Stimulated activated CD8-positive, alpha-beta memory T cell treated with anti-CD3 and anti-CD28 coated beads, Interleukin-12 subunit alpha, Interleukin-12 subunit beta, amount 100 ng/mL, for 4 hours (primary cell): Measurements from ENCODE around the gene SYT12.
"Not testable (repeated sequence)": the region's sequence is repeated elsewhere in the genome, so short reads cannot be mapped to it uniquely, and the experiment has no call there.

Source experiments
- DNase-seq: peaks from one replicate; pipeline ENCODE4 v3.0.0-alpha.2; 2020; ENCODE audit warnings: low read depth

Gene SYT12

DNA sequence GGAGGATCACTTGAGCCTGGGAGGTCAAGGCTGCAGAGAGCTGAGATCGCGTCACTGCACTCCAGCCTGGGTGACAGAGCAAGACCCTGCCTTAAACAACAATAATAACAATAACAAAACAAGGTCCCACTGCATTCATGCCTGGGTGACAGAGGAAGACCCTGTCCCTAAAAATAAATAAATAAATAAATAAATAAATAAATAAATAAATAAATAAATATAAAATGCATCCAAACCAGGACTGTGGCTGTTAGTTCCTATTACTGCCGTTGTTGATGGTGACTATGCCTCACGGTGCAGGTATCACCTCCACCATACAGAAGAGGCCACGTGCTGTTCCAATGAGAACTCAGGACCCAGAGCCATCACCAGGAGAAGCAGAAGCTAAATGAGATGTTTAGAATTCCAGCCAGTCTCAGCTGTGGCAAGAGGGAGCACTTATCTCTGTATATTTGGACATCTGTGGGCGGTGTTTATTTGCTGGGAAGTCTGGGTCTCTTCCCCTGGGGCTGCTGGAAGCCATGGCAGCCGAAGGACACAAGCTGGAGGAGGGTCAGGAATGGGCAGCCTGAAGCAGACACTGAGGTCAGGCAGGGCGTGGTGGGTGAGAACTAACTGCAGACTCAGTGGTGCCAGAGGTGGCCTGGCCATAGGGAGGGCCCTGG, 26.2 kb upstream of the SYT12 start:
- DNase-seq, result no peak

DNA sequence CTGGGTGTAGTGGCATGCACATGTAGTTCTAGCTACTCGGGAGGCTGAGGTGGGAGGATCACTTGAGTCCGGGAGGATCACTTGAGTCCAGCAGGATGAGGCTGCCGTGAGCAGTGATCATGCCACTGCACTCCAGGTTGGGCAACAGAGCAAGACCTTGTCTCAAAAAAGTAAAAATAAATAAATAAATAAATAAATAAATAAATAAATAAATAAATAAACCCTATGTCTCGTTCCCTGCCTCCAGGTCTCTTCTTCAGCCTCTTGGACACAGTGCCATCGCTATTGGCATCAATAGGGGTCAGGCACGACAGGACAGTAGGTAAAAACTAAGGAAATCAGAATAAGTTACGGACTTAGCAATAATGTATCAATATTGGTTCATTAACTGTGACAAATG, 23.4 kb upstream of the SYT12 start:
- DNase-seq, result no peak

DNA sequence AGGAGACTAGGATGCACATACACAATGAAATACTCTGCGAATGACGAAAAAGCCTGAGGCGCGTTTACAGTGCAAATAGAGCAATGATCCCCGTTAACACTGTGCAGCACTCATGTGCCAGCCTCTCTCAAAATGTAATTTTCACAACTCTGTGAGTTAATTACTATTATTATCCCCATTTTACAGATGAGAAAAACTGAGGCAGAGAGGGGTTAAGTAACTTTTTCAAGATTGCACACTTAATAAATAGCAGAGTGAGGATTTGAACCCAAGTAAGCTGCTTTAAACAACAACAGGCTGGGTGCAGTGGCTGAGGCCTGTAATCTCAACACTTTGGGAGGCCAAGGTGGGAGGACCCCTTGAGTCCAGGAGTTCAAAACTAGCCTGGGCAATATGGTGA, 21.6 kb upstream of the SYT12 start:
- no peak for DNase-seq

DNA sequence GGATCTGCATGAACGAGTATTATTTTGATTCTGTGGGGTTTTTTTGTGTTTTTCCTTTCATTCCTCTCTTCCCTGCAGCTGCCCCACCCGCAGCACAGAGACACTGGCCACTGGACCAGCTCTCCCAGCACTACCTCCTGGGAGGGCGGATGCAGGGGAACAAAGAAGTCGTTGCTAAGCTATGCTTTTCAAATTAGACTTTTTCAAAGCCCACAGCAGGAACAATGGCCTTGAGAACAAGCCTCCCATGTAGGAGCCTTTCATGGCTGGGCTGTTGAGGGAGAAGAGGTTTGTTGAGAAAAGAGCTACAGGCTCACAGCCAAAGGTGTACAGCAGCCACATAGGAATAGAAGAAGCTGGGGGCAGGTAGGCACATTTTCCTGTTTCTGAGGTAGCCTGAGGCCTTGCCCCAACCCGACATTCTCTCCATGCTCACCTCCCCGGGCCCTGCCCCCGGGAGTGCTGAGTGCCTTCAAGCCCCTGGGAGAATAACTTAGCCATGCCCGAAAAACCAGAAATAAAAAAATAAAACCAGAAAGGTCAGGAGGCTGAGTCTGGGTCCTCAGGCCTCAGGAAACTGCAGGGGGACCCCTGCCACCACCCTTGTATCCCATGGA, 20.5 kb upstream of the SYT12 start:
- DNase-seq, result no peak

DNA sequence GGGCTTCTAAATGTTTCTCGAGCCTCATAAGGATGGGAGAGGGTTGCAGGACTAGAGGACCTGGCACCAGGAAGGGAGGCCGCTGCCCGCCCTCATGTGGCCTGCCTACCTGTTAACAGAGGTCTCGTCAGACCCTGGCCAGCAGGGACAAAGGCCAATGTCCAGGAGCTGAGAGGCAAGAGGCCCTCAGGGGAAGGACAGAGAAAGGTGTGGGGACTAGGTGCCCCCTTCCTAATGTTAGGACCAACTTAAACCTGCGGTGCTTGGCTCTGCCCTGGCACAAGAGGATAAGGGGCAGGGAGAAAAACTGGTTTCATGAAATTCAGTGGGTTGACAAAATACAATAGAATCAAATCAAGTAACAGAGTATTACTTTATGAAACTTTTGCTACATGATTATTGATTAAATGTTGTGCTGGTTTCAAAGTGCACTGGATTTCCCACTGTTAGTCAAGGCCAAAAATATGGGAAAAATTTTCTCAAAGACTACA, 20.0 kb upstream of the SYT12 start:
- DNase-seq, result no peak

DNA sequence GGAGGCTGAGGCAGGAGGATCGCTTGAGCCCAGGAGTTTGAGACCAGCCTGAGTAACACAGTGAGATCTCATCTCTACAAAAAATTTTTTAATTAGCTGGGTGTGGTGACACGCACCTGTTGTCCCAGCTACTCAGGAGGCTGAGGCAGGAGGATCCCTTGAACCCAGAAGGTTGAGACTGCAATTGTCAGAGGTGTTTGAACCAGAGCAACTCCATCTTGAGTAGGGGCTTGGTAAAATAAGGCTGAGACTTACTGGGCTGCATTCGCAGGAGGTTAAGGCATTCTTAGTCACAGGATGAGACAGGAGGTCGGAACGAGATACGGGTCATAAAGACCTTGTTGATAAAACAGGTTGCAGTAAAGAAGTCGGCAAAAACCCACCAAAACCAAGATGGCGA, 17.7 kb upstream of the SYT12 start:
- not testable (repeated sequence) for DNase-seq

DNA sequence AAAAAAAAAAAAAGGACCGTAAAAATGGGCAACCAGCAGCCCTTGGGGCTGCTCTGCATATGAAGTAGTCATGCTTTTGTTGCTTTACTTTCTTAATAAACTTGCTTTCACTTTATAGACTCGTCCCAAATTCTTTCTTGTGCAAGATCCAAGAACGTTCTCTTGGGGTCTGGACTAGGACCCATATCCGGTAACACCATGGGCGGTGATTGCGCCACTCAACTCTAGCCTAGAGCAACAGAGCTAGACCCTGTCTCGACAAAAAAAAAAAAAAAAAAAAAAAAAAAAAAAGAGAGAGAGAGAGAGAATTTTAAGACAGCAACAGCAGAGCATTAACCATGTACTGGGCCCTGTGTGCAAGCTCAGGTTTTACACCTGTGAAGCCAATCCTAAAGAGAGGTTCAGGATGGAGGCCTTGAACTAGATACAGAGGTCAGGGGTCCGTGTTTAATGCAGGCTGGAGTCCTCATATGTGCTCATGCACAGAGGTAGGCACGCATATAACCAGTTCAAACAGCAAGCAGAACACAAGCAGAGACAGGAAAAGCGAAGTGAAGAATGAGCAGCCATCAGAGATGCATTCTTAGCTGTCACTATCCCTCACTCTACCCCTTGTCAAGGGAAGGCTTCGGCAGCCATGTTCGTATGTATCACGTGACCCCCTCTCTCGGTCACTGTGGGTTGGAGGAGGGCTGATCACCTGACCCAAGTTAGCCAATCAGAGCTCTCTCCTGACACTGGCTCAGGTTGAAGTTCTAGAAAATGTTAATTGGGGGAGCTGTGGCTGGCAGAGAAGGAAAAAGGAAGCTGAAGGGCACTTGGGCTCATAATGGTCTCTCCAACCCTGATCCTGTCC, 16.7 kb upstream of the SYT12 start:
- DNase-seq, result no peak

DNA sequence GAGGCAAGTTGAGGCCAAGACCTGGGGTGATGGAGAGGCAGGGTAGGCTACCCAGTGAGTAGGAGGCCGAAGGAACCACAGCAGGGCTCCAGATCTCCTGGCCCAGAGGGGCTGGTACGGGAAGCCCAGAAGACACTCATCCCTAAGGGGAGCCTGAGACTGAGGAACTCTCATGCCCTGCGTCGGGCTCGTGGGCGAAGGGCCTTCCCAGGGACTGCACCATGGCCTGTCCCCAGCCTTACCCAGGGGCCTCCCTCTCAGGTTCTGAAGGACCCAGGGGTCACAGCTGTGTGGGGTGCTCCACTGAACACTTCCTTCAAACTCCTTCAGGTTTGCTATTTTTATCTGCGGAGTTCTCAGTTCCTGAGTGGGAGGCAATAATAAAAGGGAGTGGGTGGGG, 15.8 kb upstream of the SYT12 start:
- no peak for DNase-seq

DNA sequence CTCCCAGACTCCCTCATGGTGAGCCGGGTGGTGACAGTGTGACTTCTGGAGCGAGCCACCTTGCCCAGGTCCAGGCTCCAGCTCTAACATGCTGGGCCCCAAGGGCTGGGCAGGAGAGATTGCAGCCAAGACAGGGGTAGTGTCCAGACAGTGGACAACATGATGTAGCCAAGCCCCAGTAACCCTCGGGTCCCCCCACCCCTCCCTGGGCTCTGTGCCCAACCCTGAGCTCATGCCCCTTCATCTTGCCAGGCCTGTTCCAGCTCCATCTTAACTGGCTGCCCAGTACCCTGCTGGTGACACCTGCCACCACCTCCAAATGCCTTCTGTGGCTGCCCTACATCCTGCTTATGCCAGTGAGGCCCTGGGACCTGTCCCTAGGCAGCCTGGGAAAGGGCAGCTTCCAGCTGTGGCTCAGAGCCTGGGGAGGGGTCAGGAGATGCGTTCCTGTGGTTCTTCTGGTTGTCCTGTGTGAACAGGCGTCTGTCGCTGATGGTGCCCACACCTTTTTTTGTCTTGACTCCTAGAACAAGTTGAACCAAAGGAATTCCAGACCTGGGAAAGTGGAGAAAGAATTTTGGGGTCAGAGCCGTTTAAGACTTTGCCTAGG, 12.5 kb upstream of the SYT12 start:
- DNase-seq, result no peak

DNA sequence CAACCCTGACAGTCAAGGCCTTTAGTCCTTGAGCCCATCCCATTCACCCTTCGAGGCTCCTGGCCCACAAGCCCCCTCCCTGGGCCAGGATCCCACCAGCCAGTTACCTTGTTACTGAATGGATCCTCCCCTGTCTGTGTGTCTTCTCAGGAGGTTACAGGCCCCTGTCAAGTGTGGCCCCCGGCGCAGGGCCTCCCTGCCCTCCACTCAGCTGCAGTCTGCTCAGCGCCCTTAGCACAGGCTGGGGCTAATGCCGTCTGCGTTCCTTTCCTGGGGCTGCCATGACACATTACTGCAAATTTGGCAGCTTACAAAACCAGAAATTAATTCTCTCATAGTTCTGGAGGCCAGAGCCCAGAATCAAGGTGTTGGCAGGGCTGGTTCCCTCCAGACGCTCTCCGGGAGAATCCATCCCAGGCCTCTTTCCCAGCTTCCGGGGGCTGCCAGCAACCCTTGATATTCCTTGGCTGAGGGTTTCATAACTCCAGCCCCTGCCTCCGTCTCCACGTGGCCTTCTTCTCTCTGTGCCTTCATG, 9.4 kb upstream of the SYT12 start:
- no peak for DNase-seq

DNA sequence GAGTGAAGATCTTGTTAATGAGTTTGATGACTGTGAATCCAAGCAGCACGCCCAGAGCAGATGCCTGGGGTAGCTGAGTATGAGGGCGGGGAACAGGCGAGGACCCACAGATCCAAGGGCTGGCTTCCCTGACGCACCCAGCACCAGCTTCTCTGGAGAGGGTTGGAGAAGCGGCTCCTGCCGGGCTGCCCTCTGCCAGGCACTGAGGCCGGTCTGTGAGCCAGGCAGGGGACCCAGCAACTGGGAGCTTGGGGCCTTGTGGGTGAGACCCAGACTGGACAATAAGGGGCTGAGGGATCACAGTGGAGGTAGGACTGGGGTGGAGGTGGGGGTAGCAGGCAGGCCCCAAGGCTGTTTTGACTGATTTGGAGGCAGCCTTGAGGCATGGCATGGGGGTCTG, 8.6 kb upstream of the SYT12 start:
- no peak for DNase-seq

DNA sequence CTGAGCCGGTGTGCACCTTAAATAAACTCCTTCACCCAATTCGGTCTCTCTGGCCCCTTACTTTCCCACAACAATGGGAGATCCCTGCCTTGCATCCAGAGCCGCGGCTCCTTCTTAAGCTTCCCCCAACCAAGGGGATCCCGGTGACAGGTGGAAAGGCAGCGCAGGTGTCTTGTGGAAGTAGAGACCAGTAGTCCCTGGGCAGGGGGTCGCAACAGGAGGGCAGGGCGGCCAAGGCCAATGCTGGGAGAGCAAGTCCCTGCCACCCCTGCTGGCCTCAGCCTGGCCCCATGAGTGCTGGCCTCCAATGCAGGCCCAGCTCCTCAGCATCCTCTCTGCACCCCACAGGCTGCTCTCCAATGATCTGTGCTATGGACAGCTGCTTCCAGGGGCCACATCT, 7.9 kb upstream of the SYT12 start:
- DNase-seq, result no peak

DNA sequence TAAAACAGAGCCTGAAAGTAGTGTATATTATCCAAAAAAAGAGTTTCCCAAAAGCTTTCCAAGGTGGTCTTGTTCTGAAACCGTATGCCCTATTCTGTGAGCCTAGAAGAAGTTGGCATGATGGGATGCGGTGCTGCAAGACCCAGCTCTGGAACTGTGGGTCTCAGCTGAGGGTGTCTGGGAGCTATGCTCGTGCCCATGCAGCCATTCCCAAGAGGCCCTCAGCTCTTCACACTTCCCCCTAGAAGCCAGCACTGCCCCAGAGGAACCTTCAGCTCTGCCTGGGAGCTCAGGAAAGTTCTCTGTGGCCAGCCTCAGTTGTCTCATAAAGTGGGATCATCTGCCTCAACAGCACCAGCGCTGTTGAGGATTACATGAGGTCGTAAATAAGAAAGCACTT, 6.4 kb upstream of the SYT12 start:
- DNase-seq, result no peak

DNA sequence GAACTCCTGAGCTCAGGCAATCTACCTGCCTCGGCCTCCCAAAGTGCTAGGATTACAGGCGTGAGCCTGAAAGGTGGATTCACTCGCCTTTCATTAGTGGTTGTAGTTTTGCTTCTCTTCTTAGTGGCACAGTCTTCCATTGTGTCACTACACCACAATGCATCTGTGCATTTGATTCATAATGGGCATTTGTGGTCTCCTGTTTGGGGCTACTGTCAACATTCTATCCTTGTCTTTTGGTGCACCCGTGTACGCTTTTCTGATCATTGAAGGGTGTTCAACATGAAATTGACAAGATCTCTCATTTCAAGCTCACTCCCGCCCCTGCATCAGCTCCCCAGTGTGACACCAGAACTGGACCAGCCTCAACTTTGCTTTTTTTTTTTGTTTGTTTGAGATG, 2.0 kb upstream of the SYT12 start:
- no peak for DNase-seq

DNA sequence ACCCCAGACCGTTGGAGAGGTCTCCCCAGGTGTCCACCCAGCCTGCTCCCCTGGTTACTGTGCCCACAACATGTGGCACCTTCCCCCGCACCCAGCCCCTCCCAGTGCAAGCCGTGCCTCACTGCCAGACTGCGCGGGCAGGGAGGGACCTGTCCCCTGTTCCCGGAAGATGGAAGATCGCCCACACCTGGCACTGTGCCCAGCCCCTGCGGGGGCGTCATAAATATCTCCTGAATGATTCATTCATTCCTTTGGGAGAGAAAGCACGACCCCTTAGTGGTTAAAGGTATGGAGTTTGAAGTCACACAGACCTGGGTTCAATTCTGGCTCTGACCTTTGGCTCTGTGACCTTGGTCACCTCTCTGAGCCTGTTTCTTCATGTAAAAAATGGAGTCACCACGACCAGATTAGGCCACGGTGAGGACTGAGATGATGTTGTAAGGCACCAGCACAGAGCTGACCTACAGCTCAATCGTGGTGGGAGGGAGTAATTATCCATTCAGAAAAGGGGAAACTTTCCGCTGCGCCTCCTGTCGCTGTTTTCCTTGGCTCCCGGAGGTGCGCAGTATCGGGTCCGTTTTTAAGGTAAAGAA, 497 bp upstream of the SYT12 start:
- no peak for DNase-seq

DNA sequence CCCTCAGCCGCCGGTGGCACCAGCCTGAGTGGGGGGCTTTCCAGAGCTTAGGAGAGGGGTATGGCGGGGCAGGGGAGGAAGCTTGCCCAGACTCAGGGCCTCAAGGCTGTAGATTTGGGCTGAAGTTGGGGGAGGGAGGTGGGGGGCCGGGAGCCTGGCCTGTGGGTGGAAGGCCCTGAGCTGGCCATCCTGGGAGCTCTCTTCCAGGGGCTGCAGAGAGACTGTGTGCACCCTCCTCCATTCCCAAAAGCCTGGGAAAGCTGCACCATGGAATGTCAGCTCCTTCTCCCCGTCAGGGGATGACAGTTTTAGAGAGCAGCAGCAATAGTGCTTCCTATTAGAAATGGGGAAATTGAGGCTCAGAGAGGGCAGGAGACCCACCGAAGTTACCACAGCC, 1.0 kb downstream of the SYT12 start:
- DNase-seq, result no peak

DNA sequence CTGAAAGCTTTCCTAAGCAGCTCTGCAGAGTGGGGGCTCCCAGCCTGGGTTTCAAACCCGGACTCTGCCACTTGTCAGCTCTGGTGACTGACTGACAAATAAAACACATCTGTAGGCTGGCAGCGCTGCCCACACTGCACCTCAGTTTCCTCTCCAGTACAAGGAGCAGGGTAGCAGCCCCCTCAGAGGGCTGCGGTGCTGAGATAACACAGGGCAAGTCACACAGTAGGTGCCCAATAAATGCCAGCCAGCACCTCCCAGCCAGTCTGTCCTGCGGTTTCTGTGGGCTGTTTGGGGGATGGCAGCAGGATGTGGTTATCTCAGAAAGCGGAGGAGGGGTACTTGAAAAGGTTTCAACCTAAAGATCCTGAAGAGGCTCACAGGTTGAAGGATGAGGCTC, 1.5 kb downstream of the SYT12 start:
- DNase-seq, result peak; percentile 49

DNA sequence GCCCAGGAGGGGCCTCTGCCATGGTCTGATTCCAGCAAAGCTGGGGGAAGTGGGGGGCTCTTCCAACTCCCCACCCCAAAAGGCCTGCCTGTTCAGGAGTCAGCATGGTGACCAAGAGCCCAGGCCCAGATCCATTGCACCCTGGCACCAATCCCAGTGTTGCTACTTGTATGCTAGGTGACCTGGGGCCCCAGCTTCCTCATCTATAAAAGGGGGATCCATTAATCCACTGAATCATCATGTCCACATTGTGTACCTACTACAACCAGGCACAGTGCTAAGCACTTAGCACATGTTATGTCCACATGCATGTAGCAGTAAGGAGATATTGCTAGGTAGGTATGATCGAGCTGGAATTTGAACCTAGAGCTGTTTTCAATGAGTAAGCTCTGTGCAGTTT, 2.0 kb downstream of the SYT12 start:
- DNase-seq, result no peak

DNA sequence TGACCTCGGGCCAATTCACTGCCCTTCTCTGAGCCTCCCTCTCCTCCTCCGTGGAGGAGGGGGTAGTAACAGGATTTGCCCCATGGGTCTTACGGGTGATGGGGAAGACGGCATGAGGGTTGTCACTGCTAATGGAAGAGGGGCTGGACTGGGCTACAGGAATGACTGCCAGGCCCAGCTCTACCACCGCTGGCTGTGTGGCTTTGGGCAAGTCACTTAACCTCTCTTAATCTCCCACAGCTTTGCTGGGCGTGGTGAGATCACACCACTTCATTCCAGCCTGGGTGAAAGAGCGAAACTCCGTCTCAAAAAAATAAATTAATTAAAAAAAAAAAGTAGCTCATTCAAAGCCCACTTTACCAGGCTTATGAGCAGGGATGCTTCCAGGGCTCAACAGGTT, 2.8 kb downstream of the SYT12 start:
- DNase-seq, result no peak

DNA sequence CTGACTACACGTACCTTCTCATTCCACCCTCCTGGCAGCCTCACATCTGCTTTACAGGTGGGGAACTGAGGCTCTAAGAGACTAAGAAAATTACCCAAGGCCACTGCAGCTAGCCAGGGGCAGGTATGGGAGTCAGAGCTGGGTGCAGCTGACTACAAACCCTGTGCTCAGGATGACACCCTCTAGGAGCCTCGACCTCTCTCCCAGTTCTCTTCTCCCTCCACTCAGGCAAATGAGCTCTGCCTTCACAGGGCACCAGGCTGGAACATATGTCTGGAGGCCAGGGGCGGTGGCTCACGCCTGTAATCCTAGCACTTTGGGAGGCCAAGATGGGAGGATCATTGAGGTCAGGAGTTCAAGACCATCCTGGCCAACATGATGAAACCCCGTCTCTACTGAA, 4.0 kb downstream of the SYT12 start:
- DNase-seq, result no peak

DNA sequence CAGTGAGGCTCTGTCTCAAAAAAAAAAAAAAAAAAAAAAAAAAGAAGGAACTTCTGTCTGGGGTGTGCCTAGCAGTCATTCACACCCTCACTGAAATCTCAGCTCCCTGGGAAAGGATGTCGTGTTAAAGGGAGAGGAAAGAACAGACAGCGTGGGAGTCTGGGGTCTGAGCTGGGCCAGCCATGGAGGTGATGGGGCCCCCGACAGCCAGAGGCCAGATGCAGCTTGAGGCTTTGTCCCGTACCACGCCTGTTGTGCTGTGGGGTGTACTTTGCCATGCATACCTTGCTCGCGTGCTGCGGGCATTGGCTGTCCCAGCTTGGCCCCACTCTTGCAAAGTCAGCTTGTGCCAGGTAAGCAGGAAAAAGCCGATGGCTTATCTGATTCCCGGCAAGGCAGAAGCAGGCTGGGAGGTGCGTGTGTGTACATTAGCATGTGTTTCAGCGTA, 4.6 kb downstream of the SYT12 start:
- DNase-seq, result no peak

DNA sequence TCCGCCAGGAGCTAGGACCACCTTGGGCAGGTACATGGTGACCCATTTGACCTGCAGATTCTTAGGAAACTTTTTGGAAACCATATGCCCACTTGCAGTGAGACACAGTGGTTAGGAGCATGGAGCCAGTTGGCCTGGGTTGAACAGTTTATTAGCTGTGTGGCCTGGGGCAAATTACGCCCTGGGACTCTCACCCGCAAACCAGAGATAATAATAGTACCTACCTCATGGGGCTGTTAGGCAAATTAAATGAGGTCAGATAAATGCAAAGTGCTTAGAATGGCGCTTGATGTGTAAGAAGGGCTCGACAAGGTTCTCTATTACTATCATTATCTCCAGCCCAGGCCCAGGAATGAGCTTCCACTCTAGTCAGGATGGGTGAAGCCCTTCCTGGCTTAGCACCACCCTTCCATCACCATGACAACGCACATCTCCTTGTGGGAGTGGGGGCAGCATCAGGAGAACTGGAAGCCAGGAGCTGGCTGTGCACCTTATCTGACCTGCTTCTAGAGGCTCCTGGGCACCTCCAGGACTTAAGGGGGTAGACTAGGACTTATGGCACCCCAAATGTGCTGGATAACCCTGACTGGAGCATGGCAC, 5.1 kb downstream of the SYT12 start:
- DNase-seq, result no peak
